Measurements from ENCODE around the gene KRT6A. TPM values are rescaled to one million over a fixed set of nuclear protein-coding genes. Genes with fewer than 3 reads are reported as not detected.

Gene KRT6A
- total RNA-seq, 1 experiment from 2014 or later = 55.9 TPM

DNA sequence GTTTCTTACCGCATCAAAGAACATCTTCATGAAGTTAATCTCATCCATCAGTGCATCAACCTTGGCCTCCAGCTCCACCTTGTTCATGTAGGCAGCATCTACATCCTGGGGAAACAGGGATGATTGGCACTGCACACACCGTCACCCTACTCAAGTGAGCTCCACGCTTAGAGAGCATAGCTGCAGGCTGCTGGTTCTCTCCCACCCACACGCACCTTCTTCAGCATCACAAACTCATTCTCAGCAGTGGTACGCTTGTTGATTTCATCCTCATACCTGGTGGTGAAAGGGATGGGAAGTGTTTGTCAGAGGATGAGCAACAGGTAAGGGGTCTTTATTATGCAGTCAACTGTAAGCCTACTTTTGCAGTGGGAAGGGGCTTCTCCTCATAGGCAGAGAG is 24.8 kb upstream of the KRT6A start:
- H3K36me3 ChIP-seq (ENCODE audit: low read depth) = no peaks in the 10 kb centered on the region
- peaks cover 36% of the 10 kb centered on the region for H3K4me1 ChIP-seq (replicated peaks; ENCODE audit: insufficient read depth)
- H3F3A ChIP-seq (ENCODE audit: insufficient read depth, low read depth) = peaks cover 25% of the 10 kb centered on the region
- BruUV-seq (replicated peaks) = no TSS peak
- no peaks in the 10 kb centered on the region for H3K79me2 ChIP-seq (ENCODE audit: low read depth)
- H3K27me3 ChIP-seq (ENCODE audit: insufficient read depth, low read depth) = no peaks in the 10 kb centered on the region
- no peaks in the 10 kb centered on the region for H3K9me3 ChIP-seq (ENCODE audit: insufficient read depth, low read depth)
- no peak for TF ChIP-seq EZH2 (IDR thresholded peaks at IDR 0.05; ENCODE audit: low read depth)
- TF ChIP-seq, protein P1, sequence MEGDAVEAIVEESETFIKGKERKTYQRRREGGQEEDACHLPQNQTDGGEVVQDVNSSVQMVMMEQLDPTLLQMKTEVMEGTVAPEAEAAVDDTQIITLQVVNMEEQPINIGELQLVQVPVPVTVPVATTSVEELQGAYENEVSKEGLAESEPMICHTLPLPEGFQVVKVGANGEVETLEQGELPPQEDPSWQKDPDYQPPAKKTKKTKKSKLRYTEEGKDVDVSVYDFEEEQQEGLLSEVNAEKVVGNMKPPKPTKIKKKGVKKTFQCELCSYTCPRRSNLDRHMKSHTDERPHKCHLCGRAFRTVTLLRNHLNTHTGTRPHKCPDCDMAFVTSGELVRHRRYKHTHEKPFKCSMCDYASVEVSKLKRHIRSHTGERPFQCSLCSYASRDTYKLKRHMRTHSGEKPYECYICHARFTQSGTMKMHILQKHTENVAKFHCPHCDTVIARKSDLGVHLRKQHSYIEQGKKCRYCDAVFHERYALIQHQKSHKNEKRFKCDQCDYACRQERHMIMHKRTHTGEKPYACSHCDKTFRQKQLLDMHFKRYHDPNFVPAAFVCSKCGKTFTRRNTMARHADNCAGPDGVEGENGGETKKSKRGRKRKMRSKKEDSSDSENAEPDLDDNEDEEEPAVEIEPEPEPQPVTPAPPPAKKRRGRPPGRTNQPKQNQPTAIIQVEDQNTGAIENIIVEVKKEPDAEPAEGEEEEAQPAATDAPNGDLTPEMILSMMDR (conservative IDR thresholded peaks at IDR 0.05) = no peak
- intact Hi-C loops (cut with micrococcal nuclease; ENCODE audit: unreplicated experiment) = no loop called here
- DNase-seq = no peak
- H2AFZ ChIP-seq = no peak overlapping the region
- CTCF ChIA-PET = no interaction called here
- H3K9me2 ChIP-seq (ENCODE audit: insufficient read depth) = no peaks in the 10 kb centered on the region
- POLR2A ChIA-PET (ENCODE audit: unreplicated experiment) = no interaction called here
- H3K4me2 ChIP-seq = peak overlapping the region; percentile 79; the same call in 1 of the 2 replicates
- H4K20me1 ChIP-seq (ENCODE audit: insufficient read depth) = no peaks in the 10 kb centered on the region
- H3K4me3 ChIP-seq = no peak overlapping the region
- no peak overlapping the region for H3K27ac ChIP-seq

DNA sequence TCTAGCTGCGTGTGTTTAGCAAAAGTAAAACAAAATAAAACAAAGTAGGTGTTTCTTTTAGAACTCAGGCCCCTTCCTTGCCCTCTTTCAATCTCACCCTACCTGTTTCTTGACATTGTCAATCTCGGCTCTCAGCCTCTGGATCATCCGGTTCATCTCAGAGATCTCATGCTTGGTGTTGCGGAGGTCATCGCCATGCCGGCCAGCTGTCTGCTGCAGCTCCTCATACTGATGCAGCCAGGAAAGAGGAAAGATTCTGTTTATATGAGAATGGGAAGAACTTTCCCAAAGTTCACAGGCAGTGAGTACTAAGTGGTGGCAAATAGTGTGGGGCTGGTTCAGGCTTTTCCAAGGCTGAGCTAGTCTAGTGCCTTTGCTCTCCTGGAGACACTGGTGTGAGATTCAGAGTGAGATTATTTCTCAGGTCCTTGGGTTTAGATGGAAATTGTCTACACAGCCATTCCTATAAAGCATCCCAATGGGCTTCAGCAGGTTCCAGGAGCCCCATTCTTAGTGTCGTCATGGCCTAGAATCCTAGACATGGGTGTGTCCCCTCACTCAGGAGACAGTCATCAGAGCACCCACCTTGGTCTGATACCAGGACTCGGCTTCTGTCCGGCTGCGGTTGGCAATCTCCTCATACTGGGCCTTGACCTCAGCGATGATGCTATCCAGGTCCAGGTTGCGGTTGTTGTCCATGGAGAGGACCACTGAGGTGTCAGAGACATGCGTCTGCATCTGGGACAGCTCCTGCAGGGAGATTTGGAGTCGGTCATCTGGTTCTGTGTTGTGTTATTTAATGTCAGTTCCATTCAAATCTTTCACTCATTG is 24.2 kb upstream of the KRT6A start:
- no peak overlapping the region for H3K4me3 ChIP-seq

DNA sequence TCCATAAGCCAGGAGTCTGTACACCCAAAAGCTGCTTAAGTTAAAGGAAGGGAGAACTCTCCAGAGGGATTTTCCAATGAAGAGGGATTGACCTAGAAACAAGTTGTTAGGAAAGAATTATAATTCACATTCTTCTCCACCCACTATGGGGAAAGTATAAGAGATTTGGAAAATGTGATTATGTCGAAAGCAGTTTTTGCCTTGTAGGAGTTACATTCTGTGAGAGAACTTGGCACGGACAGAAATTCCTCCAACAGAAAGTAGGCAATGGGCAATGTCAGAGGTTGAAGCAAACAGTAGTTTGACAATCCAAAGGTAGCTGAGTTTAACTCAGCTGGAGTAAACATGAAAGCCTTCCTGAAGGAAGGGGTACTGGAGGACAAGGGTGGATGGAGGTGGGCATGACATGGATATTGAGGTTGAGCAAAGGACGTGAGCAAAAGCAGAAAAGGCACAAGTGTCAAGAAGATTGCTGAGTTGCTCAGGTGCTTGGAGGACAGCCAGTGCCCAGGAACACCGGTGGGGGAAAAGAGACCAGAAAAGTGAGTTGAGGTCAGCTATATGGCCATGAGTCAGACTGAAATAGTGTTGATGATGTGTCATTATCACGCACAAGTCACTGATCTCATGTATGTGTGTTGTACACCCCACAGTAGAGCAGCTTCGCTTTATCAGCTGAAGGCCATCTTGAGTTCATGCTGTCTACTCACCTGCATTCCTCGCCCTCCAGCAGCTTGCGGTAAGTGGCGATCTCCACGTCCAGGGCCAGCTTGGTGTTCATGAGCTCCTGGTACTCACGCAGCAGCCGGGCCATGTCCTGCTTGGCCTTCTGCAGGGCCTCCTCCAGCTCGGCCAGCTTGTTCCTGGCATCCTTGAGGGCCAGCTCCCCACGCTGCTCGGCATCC is 23.1 kb upstream of the KRT6A start:
- ChIA-PET CTCF (interaction anchor here (0.6 kb wide), 1 partner anchor 310 kb away, joined by 5 read pairs; no protein-coding TSS in a partner anchor), POLR2A (ENCODE audit: unreplicated experiment) (no interaction called here)
- DNase-seq = peak; percentile 49 to 57
- TF ChIP-seq, protein P1 (conservative IDR thresholded peaks at IDR 0.05) = no peak
- TF ChIP-seq EZH2 (IDR thresholded peaks at IDR 0.05; ENCODE audit: low read depth) = no peak
- H3K36me3 ChIP-seq (ENCODE audit: low read depth) = no peaks in the 10 kb centered on the region
- H3K4me2 ChIP-seq = no peak overlapping the region
- no peak overlapping the region for H2AFZ ChIP-seq
- BruUV-seq (replicated peaks) = no TSS peak
- no peaks in the 10 kb centered on the region for H3K27me3 ChIP-seq (ENCODE audit: insufficient read depth, low read depth)
- no peaks in the 10 kb centered on the region for H3K9me2 ChIP-seq (ENCODE audit: insufficient read depth)
- H3K4me1 ChIP-seq (replicated peaks; ENCODE audit: insufficient read depth) = peaks cover 21% of the 10 kb centered on the region
- H3F3A ChIP-seq (ENCODE audit: insufficient read depth, low read depth) = peaks cover 10% of the 10 kb centered on the region; the same call in 1 of the 2 replicates
- H3K79me2 ChIP-seq (ENCODE audit: low read depth) = no peaks in the 10 kb centered on the region
- H3K4me3 ChIP-seq = no peak overlapping the region
- no peak overlapping the region for H3K27ac ChIP-seq
- intact Hi-C loops (cut with micrococcal nuclease; ENCODE audit: unreplicated experiment) = no loop called here
- H3K9me3 ChIP-seq (ENCODE audit: insufficient read depth, low read depth) = no peaks in the 10 kb centered on the region
- no peaks in the 10 kb centered on the region for H4K20me1 ChIP-seq (ENCODE audit: insufficient read depth)

More for the DNA sequence above, 24.2 kb upstream of the KRT6A start:
- no peak overlapping the region for H3K4me2 ChIP-seq
- no peak for DNase-seq
- H2AFZ ChIP-seq = no peak overlapping the region
- peaks cover 30% of the 10 kb centered on the region for H3K4me1 ChIP-seq (replicated peaks; ENCODE audit: insufficient read depth)
- H3F3A ChIP-seq (ENCODE audit: insufficient read depth, low read depth) = peaks cover 20% of the 10 kb centered on the region
- no TSS peak for BruUV-seq (replicated peaks)
- ChIA-PET POLR2A (ENCODE audit: unreplicated experiment) (interaction anchor here (0.7 kb wide), 1 partner anchor 1141 kb away, joined by 6 read pairs; no protein-coding TSS in a partner anchor), CTCF (interaction anchor here (0.6 kb wide), 1 partner anchor 309 kb away, joined by 5 read pairs; no protein-coding TSS in a partner anchor)
- H3K9me3 ChIP-seq (ENCODE audit: insufficient read depth, low read depth) = no peaks in the 10 kb centered on the region
- no peaks in the 10 kb centered on the region for H3K27me3 ChIP-seq (ENCODE audit: insufficient read depth, low read depth)
- no peaks in the 10 kb centered on the region for H4K20me1 ChIP-seq (ENCODE audit: insufficient read depth)
- H3K79me2 ChIP-seq (ENCODE audit: low read depth) = no peaks in the 10 kb centered on the region
- no peaks in the 10 kb centered on the region for H3K9me2 ChIP-seq (ENCODE audit: insufficient read depth)
- no peak for TF ChIP-seq EZH2 (IDR thresholded peaks at IDR 0.05; ENCODE audit: low read depth)
- TF ChIP-seq, protein P1 (conservative IDR thresholded peaks at IDR 0.05) = no peak
- intact Hi-C loops (cut with micrococcal nuclease; ENCODE audit: unreplicated experiment) = no loop called here
- no peak overlapping the region for H3K27ac ChIP-seq
- no peaks in the 10 kb centered on the region for H3K36me3 ChIP-seq (ENCODE audit: low read depth)

Measured in PC-9 (cell line).